Measurements from ENCODE around the gene VCX3B.
"Not testable (repeated sequence)": the region's sequence is repeated elsewhere in the genome, so short reads cannot be mapped to it uniquely, and the experiment has no call there.

Gene VCX3B

GRCh38 chrX:8484360-8484949 is 19.8 kb downstream of the VCX3B start:
- no peak overlapping the region for H3K4ac ChIP-seq (ENCODE audit: low read depth in 1 of 2, low read length in 2 of 2)
- no peak overlapping the region for H2AFZ ChIP-seq (ENCODE audit: low read depth, low read length)
- WGBS = 68% methylated on average over 5 of the region's 8 CpGs
- no peaks in the 10 kb centered on the region for H3K9me3 ChIP-seq (ENCODE audit: control insufficient read depth, low read length)
- no peak overlapping the region for H4K8ac ChIP-seq (ENCODE audit: low read length)
- H2BK12ac ChIP-seq (ENCODE audit: low read length in 2 of 2) = no peak overlapping the region
- no peak overlapping the region for H2BK5ac ChIP-seq (ENCODE audit: low read depth, low read length, poor library complexity, severe bottlenecking)
- no peak for DNase-seq
- no peak overlapping the region for H3K14ac ChIP-seq (ENCODE audit: low read length in 2 of 2)
- no peaks in the 10 kb centered on the region for H3K79me1 ChIP-seq (replicated peaks; ENCODE audit: low read length, poor library complexity, severe bottlenecking)
- no peaks in the 10 kb centered on the region for H3K36me3 ChIP-seq (ENCODE audit: control insufficient read depth in 1 of 2, insufficient read depth in 2 of 2, low read depth in 1 of 2, low read length in 2 of 2)
- H2BK15ac ChIP-seq (ENCODE audit: low read depth, poor library complexity, severe bottlenecking) = no peak overlapping the region
- H4K91ac ChIP-seq (ENCODE audit: low read length) = no peak overlapping the region
- no peaks in the 10 kb centered on the region for H3K4me1 ChIP-seq (ENCODE audit: control insufficient read depth, insufficient read depth, low read depth, low read length)
- no peak overlapping the region for H2AK5ac ChIP-seq (ENCODE audit: low read length, severe bottlenecking)
- H3K9ac ChIP-seq (ENCODE audit: low read length) = no peak overlapping the region
- no peak overlapping the region for H3K4me2 ChIP-seq (ENCODE audit: low read length, poor library complexity, severe bottlenecking)
- no peaks in the 10 kb centered on the region for H3K27me3 ChIP-seq (ENCODE audit: control insufficient read depth in 1 of 2, insufficient read depth in 1 of 2, low read length in 2 of 2)
- H3K18ac ChIP-seq (ENCODE audit: low read depth in 1 of 2, low read length in 2 of 2) = no peak overlapping the region
- H3K23ac ChIP-seq (ENCODE audit: low read length in 2 of 2) = no peak overlapping the region
- no peak overlapping the region for H3K27ac ChIP-seq (ENCODE audit: low read length, poor library complexity, severe bottlenecking)
- no peak overlapping the region for H3K4me3 ChIP-seq (ENCODE audit: insufficient read depth in 1 of 2, low read depth in 1 of 2, low read length in 2 of 2)
- H2BK120ac ChIP-seq (ENCODE audit: low read depth, low read length) = no peak overlapping the region

- not testable (repeated sequence) for H3K23ac ChIP-seq (ENCODE audit: low read length in 2 of 2); H4K8ac ChIP-seq (ENCODE audit: low read length); H3K4me1 ChIP-seq (ENCODE audit: control insufficient read depth, insufficient read depth, low read depth, low read length); H3K4me3 ChIP-seq (ENCODE audit: insufficient read depth in 1 of 2, low read depth in 1 of 2, low read length in 2 of 2); H3K36me3 ChIP-seq (ENCODE audit: control insufficient read depth in 1 of 2, insufficient read depth in 2 of 2, low read depth in 1 of 2, low read length in 2 of 2); H3K79me1 ChIP-seq (replicated peaks; ENCODE audit: low read length, poor library complexity, severe bottlenecking); H3K4ac ChIP-seq (ENCODE audit: low read depth in 1 of 2, low read length in 2 of 2); H2BK15ac ChIP-seq (ENCODE audit: low read depth, poor library complexity, severe bottlenecking); H2BK5ac ChIP-seq (ENCODE audit: low read depth, low read length, poor library complexity, severe bottlenecking); DNase-seq; H4K91ac ChIP-seq (ENCODE audit: low read length); H3K9ac ChIP-seq (ENCODE audit: low read length); H2BK120ac ChIP-seq (ENCODE audit: low read depth, low read length); H3K27ac ChIP-seq (ENCODE audit: low read length, poor library complexity, severe bottlenecking); H3K9me3 ChIP-seq (ENCODE audit: control insufficient read depth, low read length); H3K27me3 ChIP-seq (ENCODE audit: control insufficient read depth in 1 of 2, insufficient read depth in 1 of 2, low read length in 2 of 2); H3K14ac ChIP-seq (ENCODE audit: low read length in 2 of 2); H2AK5ac ChIP-seq (ENCODE audit: low read length, severe bottlenecking); H3K18ac ChIP-seq (ENCODE audit: low read depth in 1 of 2, low read length in 2 of 2); H2BK12ac ChIP-seq (ENCODE audit: low read length in 2 of 2); H3K4me2 ChIP-seq (ENCODE audit: low read length, poor library complexity, severe bottlenecking); H2AFZ ChIP-seq (ENCODE audit: low read depth, low read length)
- WGBS = 86% methylated on average over 1 of the region's 4 CpGs
Observed at GRCh38 chrX:8495036-8495435, 30.4 kb downstream of the VCX3B start.

DNA sequence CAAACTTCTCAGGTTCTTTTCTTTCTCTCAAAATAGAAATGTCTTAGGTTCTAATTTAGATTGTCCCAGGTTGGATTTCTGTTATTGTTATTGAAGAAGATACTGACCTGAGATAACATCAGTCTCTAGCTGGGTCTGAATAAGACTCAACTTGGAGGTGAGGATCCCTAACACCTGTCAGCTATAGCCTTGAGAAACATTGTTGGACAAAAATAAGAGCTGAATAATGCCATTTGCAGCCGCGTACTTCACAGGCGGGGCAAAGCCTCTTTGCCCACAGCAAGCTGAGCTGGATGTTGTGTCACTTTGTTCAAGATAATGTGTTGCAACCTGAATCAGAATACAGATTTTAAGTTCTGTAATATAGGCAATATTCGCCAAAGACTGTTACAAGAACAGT is 35.6 kb downstream of the VCX3B start:
- H3K79me1 ChIP-seq (replicated peaks; ENCODE audit: low read length, poor library complexity, severe bottlenecking) = no peaks in the 10 kb centered on the region
- H2BK15ac ChIP-seq (ENCODE audit: low read depth, poor library complexity, severe bottlenecking) = no peak overlapping the region
- H3K27me3 ChIP-seq (ENCODE audit: control insufficient read depth in 1 of 2, insufficient read depth in 1 of 2, low read length in 2 of 2) = no peaks in the 10 kb centered on the region
- no peaks in the 10 kb centered on the region for H3K4me1 ChIP-seq (ENCODE audit: control insufficient read depth, insufficient read depth, low read depth, low read length)
- no peak overlapping the region for H3K27ac ChIP-seq (ENCODE audit: low read length, poor library complexity, severe bottlenecking)
- no peak overlapping the region for H2AK5ac ChIP-seq (ENCODE audit: low read length, severe bottlenecking)
- H4K91ac ChIP-seq (ENCODE audit: low read length) = no peak overlapping the region
- no peak overlapping the region for H2BK120ac ChIP-seq (ENCODE audit: low read depth, low read length)
- no peak overlapping the region for H3K14ac ChIP-seq (ENCODE audit: low read length in 2 of 2)
- H3K23ac ChIP-seq (ENCODE audit: low read length in 2 of 2) = no peak overlapping the region
- H3K4ac ChIP-seq (ENCODE audit: low read depth in 1 of 2, low read length in 2 of 2) = no peak overlapping the region
- no peaks in the 10 kb centered on the region for H3K36me3 ChIP-seq (ENCODE audit: control insufficient read depth in 1 of 2, insufficient read depth in 2 of 2, low read depth in 1 of 2, low read length in 2 of 2)
- 90% methylated on average over 2 of the region's 4 CpGs for WGBS
- no peak overlapping the region for H3K4me2 ChIP-seq (ENCODE audit: low read length, poor library complexity, severe bottlenecking)
- H3K4me3 ChIP-seq (ENCODE audit: insufficient read depth in 1 of 2, low read depth in 1 of 2, low read length in 2 of 2) = no peak overlapping the region
- no peak overlapping the region for H2BK12ac ChIP-seq (ENCODE audit: low read length in 2 of 2)
- no peak overlapping the region for H3K18ac ChIP-seq (ENCODE audit: low read depth in 1 of 2, low read length in 2 of 2)
- no peak overlapping the region for H3K9ac ChIP-seq (ENCODE audit: low read length)
- no peak overlapping the region for H2AFZ ChIP-seq (ENCODE audit: low read depth, low read length)
- no peak overlapping the region for H2BK5ac ChIP-seq (ENCODE audit: low read depth, low read length, poor library complexity, severe bottlenecking)
- no peak for DNase-seq
- no peak overlapping the region for H4K8ac ChIP-seq (ENCODE audit: low read length)
- no peaks in the 10 kb centered on the region for H3K9me3 ChIP-seq (ENCODE audit: control insufficient read depth, low read length)

- H4K91ac ChIP-seq (ENCODE audit: low read length); H2AK5ac ChIP-seq (ENCODE audit: low read length, severe bottlenecking); H3K4me1 ChIP-seq (ENCODE audit: control insufficient read depth, insufficient read depth, low read depth, low read length); H3K36me3 ChIP-seq (ENCODE audit: control insufficient read depth in 1 of 2, insufficient read depth in 2 of 2, low read depth in 1 of 2, low read length in 2 of 2); H4K8ac ChIP-seq (ENCODE audit: low read length); H3K4ac ChIP-seq (ENCODE audit: low read depth in 1 of 2, low read length in 2 of 2); H3K23ac ChIP-seq (ENCODE audit: low read length in 2 of 2); H3K79me1 ChIP-seq (replicated peaks; ENCODE audit: low read length, poor library complexity, severe bottlenecking); H2BK120ac ChIP-seq (ENCODE audit: low read depth, low read length); H3K27ac ChIP-seq (ENCODE audit: low read length, poor library complexity, severe bottlenecking); H3K4me2 ChIP-seq (ENCODE audit: low read length, poor library complexity, severe bottlenecking); H3K9me3 ChIP-seq (ENCODE audit: control insufficient read depth, low read length); H2BK5ac ChIP-seq (ENCODE audit: low read depth, low read length, poor library complexity, severe bottlenecking); H3K4me3 ChIP-seq (ENCODE audit: insufficient read depth in 1 of 2, low read depth in 1 of 2, low read length in 2 of 2); H3K18ac ChIP-seq (ENCODE audit: low read depth in 1 of 2, low read length in 2 of 2); H3K27me3 ChIP-seq (ENCODE audit: control insufficient read depth in 1 of 2, insufficient read depth in 1 of 2, low read length in 2 of 2); H3K14ac ChIP-seq (ENCODE audit: low read length in 2 of 2); H2BK12ac ChIP-seq (ENCODE audit: low read length in 2 of 2); H3K9ac ChIP-seq (ENCODE audit: low read length); DNase-seq; H2AFZ ChIP-seq (ENCODE audit: low read depth, low read length); H2BK15ac ChIP-seq (ENCODE audit: low read depth, poor library complexity, severe bottlenecking): not testable (repeated sequence)
- WGBS = 95% methylated on average over 12 of the region's 21 CpGs
Observed at GRCh38 chrX:8502101-8502500, 37.5 kb downstream of the VCX3B start.
